HepG2 (cell line): ENCODE measurements around the gene MTHFD1L.

Experiments
- CREB1 ChIP-seq, 2 experiments: fragments of 450-650 bp in 1 of 2; IDR thresholded peaks; 2 replicates each; pipeline ENCODE4 v1.6.1; 2016 to 2017; ENCODE audit warnings: control low read depth in 1 of 2, mild to moderate bottlenecking in 1 of 2, missing compliant biosample characterization in 1 of 2, missing genetic modification characterization in 1 of 2
- ELF4 ChIP-seq: sonication (generic); formaldehyde crosslinking; IDR thresholded peaks from 2 replicates; pipeline ENCODE4 v1.5.0; 2020; ENCODE audit warnings: missing genetic modification reagents, mild to moderate bottlenecking, moderate library complexity, borderline replicate concordance
- ETS1 ChIP-seq: sonication (generic); formaldehyde crosslinking; IDR thresholded peaks from 2 replicates; pipeline ENCODE4 v1.4.0; 2020; ENCODE audit warnings: missing genetic modification reagents
- EZH2 ChIP-seq: conservative IDR thresholded peaks from 2 replicates; pipeline ENCODE4 v1.6.1; 2012; ENCODE audit warnings: mild to moderate bottlenecking, low read depth, low read length, moderate library complexity
- FOXK2 ChIP-seq: fragments of 450-650 bp; IDR thresholded peaks from 2 replicates; pipeline ENCODE4 v1.6.1; 2016
- NCOA2 ChIP-seq: sonication (generic); formaldehyde crosslinking; IDR thresholded peaks from 2 replicates; pipeline ENCODE4 v1.8.0; 2022; ENCODE audit warnings: inconsistent platforms
- NR1H2 ChIP-seq: sonication (generic); formaldehyde crosslinking; IDR thresholded peaks from 2 replicates; pipeline ENCODE4 v1.8.1; 2022; ENCODE audit warnings: low read depth, missing genetic modification reagents, borderline replicate concordance
- ZBTB1 ChIP-seq: sonication (generic); formaldehyde crosslinking; IDR thresholded peaks from 2 replicates; pipeline ENCODE4 v1.4.0; 2020; ENCODE audit warnings: missing genetic modification reagents, borderline replicate concordance
- ZSCAN5A ChIP-seq: sonication (generic); formaldehyde crosslinking; IDR thresholded peaks from 2 replicates; pipeline ENCODE4 v1.8.0; 2022; ENCODE audit warnings: mild to moderate bottlenecking, missing genetic modification reagents, borderline replicate concordance
- TF ChIP-seq, protein P1 (sequence below): sonication (generic); formaldehyde crosslinking; IDR thresholded peaks from 2 replicates; pipeline ENCODE4 v1.5.0; 2020; ENCODE audit warnings: mild to moderate bottlenecking, missing genetic modification reagents, moderate library complexity
- TF ChIP-seq, protein P2 (sequence below): sonication (generic); formaldehyde crosslinking; IDR thresholded peaks from 2 replicates; pipeline ENCODE4 v1.4.0; 2020; ENCODE audit warnings: missing genetic modification reagents; ENCODE audit errors: not compliant biosample characterization

DNA sequence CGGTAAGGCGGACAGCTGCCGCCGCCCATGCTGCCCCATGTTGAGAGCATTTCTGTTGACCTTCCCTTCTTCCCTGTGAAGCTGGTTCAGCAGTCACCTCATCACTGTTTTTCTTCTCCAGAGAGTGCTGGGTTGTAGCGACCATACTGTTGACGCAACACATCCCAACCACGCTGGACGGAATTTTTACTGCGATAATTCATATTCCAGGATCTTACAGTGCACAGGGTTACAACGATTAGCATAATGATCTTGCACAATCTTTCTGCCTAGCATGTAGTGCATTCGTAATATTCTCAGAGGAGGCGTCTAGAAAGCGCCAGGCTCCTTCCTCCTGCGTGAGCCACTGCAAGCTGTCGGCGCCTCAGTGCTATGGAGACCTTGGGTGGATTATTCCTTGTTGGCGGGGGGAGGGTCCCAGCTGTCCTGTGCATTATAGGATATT is 137.0 kb downstream of the MTHFD1L start:
- TF ChIP-seq ZSCAN5A (CRISPR knock-in tag) (no peak), NR1H2 (CRISPR knock-in tag) (no peak), CREB1 (IDR thresholded peaks at IDR 0.05) (no peak), CREB1 (CRISPR knock-in tag; IDR thresholded peaks at IDR 0.05) (no peak), ETS1 (CRISPR knock-in tag) (no peak), ELF4 (no peak), FOXK2 (no peak), ZBTB1 (CRISPR knock-in tag) (no peak), EZH2 (no peak), NCOA2 (CRISPR knock-in tag) (no peak)
- TF ChIP-seq, protein P1, sequence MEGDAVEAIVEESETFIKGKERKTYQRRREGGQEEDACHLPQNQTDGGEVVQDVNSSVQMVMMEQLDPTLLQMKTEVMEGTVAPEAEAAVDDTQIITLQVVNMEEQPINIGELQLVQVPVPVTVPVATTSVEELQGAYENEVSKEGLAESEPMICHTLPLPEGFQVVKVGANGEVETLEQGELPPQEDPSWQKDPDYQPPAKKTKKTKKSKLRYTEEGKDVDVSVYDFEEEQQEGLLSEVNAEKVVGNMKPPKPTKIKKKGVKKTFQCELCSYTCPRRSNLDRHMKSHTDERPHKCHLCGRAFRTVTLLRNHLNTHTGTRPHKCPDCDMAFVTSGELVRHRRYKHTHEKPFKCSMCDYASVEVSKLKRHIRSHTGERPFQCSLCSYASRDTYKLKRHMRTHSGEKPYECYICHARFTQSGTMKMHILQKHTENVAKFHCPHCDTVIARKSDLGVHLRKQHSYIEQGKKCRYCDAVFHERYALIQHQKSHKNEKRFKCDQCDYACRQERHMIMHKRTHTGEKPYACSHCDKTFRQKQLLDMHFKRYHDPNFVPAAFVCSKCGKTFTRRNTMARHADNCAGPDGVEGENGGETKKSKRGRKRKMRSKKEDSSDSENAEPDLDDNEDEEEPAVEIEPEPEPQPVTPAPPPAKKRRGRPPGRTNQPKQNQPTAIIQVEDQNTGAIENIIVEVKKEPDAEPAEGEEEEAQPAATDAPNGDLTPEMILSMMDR (CRISPR knock-in tag): no peak
- TF ChIP-seq, protein P2, sequence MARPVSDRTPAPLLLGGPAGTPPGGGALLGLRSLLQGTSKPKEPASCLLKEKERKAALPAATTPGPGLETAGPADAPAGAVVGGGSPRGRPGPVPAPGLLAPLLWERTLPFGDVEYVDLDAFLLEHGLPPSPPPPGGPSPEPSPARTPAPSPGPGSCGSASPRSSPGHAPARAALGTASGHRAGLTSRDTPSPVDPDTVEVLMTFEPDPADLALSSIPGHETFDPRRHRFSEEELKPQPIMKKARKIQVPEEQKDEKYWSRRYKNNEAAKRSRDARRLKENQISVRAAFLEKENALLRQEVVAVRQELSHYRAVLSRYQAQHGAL: no peak
